ENCODE data around the gene C16orf54.

GRCh38 chr16:29767062-29767461 is 21.3 kb upstream of the C16orf54 start:
- TF ChIP-seq POLR2AphosphoS5 (IDR thresholded peaks at IDR 0.05; ENCODE audit: low read depth, low read length): no peak
- TF ChIP-seq REST (IDR thresholded peaks at IDR 0.05; ENCODE audit: low read depth): no peak
